ENCODE results near the gene SH3RF2. TPM values are rescaled to one million over a fixed set of nuclear protein-coding genes. Genes with fewer than 3 reads are reported as not detected.

The SH3RF2 gene
- total and polyA plus RNA-seq, 2 of the 13 experiments (the other 11 are each of a cell fraction or from before 2014, with no cell fraction given) = 2.6 to 3.7 TPM

DNA sequence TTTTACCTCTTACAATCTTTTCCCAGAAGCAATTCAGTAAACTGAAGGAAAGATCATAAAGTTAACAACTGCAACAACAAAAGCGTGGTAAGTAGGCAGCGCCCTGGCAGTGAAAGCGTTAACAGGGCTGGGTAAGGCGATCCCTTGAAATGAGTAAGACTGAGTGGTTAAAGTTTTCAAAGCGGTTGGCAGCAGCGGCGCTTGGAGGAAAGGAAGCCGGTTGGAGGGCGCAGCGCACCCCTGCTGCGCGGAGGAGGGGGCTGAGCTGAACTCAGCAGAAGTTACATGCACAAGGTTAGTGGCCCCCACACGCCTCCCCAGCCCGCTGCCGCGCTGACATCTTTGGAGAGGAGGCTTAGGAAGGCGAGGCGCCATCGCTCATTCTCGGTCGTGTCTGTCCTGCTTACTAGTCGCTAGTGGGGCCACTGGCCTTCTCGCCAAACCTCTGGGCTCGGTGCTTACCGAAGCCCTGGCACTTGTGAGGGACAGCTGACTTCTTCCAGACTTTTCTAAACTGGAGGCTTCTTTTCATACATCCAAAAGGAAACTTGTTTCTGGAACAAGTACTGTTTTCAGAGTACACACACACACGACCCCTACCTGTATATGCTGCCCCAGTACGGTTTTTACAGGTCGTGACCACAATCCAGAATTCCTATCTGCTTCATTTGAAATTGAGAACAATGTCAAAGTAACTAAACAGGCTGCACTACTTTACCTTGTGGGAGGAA is at the start of gene SH3RF2 (continued):
- TF ChIP-seq, protein P1, sequence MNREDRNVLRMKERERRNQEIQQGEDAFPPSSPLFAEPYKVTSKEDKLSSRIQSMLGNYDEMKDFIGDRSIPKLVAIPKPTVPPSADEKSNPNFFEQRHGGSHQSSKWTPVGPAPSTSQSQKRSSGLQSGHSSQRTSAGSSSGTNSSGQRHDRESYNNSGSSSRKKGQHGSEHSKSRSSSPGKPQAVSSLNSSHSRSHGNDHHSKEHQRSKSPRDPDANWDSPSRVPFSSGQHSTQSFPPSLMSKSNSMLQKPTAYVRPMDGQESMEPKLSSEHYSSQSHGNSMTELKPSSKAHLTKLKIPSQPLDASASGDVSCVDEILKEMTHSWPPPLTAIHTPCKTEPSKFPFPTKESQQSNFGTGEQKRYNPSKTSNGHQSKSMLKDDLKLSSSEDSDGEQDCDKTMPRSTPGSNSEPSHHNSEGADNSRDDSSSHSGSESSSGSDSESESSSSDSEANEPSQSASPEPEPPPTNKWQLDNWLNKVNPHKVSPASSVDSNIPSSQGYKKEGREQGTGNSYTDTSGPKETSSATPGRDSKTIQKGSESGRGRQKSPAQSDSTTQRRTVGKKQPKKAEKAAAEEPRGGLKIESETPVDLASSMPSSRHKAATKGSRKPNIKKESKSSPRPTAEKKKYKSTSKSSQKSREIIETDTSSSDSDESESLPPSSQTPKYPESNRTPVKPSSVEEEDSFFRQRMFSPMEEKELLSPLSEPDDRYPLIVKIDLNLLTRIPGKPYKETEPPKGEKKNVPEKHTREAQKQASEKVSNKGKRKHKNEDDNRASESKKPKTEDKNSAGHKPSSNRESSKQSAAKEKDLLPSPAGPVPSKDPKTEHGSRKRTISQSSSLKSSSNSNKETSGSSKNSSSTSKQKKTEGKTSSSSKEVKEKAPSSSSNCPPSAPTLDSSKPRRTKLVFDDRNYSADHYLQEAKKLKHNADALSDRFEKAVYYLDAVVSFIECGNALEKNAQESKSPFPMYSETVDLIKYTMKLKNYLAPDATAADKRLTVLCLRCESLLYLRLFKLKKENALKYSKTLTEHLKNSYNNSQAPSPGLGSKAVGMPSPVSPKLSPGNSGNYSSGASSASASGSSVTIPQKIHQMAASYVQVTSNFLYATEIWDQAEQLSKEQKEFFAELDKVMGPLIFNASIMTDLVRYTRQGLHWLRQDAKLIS (CRISPR knock-in tag; IDR thresholded peaks at IDR 0.05) = 0 out of 2 replicates have a peak, but pooled peaks have one; percentile 69
- no peak for TF ChIP-seq ZNF282 (IDR thresholded peaks at IDR 0.05; ENCODE audit: partially characterized antibody)
- TF ChIP-seq ZNF20 (CRISPR knock-in tag; IDR thresholded peaks at IDR 0.05) = no peak
- TF ChIP-seq REPIN1 (CRISPR knock-in tag; IDR thresholded peaks at IDR 0.05; ENCODE audit: borderline replicate concordance, low read depth) = peak; percentile 72
- no peak for TF ChIP-seq SMARCE1 (IDR thresholded peaks at IDR 0.05; ENCODE audit: borderline replicate concordance)
- no peak for TF ChIP-seq CCAR2 (optimal IDR thresholded peaks at IDR 0.05; ENCODE audit: low read depth, low read length)
- peak; percentile 13; the same call in 1 of the 2 replicates for TF ChIP-seq STAG1 (CRISPR knock-in tag; IDR thresholded peaks at IDR 0.05)
- no peak for TF ChIP-seq FOXJ3 (CRISPR knock-in tag; IDR thresholded peaks at IDR 0.05; ENCODE audit: borderline replicate concordance)
- TF ChIP-seq, protein P2, sequence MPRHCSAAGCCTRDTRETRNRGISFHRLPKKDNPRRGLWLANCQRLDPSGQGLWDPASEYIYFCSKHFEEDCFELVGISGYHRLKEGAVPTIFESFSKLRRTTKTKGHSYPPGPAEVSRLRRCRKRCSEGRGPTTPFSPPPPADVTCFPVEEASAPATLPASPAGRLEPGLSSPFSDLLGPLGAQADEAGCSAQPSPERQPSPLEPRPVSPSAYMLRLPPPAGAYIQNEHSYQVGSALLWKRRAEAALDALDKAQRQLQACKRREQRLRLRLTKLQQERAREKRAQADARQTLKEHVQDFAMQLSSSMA (CRISPR knock-in tag; IDR thresholded peaks at IDR 0.05) = no peak
- TF ChIP-seq JARID2 (CRISPR knock-in tag; IDR thresholded peaks at IDR 0.05; ENCODE audit: insufficient replicate concordance) = no peak
- TF ChIP-seq SALL1 (CRISPR knock-in tag; IDR thresholded peaks at IDR 0.05) = peak; percentile 71
- TF ChIP-seq, protein P3, sequence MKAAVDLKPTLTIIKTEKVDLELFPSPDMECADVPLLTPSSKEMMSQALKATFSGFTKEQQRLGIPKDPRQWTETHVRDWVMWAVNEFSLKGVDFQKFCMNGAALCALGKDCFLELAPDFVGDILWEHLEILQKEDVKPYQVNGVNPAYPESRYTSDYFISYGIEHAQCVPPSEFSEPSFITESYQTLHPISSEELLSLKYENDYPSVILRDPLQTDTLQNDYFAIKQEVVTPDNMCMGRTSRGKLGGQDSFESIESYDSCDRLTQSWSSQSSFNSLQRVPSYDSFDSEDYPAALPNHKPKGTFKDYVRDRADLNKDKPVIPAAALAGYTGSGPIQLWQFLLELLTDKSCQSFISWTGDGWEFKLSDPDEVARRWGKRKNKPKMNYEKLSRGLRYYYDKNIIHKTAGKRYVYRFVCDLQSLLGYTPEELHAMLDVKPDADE (CRISPR knock-in tag; IDR thresholded peaks at IDR 0.05) = no peak
- no peak for TF ChIP-seq TBP (CRISPR knock-in tag; IDR thresholded peaks at IDR 0.05)
- TF ChIP-seq HNF4A (CRISPR knock-in tag; IDR thresholded peaks at IDR 0.05) = 0 out of 2 replicates have a peak, but pooled peaks have one; percentile 20
- TF ChIP-seq ZNF652 (CRISPR knock-in tag; IDR thresholded peaks at IDR 0.05; ENCODE audit: borderline replicate concordance, low read depth) = peak; percentile 100
- no peak for TF ChIP-seq NCOA1 (CRISPR knock-in tag; IDR thresholded peaks at IDR 0.05)
- no peak for TF ChIP-seq NCOA5 (CRISPR knock-in tag; IDR thresholded peaks at IDR 0.05)
- peak; percentile 31; the same call in 1 of the 2 replicates for TF ChIP-seq ARHGAP35 (CRISPR knock-in tag; IDR thresholded peaks at IDR 0.05; ENCODE audit: borderline replicate concordance)
- TF ChIP-seq, protein P4, sequence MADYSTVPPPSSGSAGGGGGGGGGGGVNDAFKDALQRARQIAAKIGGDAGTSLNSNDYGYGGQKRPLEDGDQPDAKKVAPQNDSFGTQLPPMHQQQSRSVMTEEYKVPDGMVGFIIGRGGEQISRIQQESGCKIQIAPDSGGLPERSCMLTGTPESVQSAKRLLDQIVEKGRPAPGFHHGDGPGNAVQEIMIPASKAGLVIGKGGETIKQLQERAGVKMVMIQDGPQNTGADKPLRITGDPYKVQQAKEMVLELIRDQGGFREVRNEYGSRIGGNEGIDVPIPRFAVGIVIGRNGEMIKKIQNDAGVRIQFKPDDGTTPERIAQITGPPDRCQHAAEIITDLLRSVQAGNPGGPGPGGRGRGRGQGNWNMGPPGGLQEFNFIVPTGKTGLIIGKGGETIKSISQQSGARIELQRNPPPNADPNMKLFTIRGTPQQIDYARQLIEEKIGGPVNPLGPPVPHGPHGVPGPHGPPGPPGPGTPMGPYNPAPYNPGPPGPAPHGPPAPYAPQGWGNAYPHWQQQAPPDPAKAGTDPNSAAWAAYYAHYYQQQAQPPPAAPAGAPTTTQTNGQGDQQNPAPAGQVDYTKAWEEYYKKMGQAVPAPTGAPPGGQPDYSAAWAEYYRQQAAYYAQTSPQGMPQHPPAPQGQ (CRISPR knock-in tag; IDR thresholded peaks at IDR 0.05; ENCODE audit: borderline replicate concordance) = no peak
- TF ChIP-seq ZBTB20 (CRISPR knock-in tag; IDR thresholded peaks at IDR 0.05; ENCODE audit: borderline replicate concordance, low read depth) = no peak
